ENCODE results near the gene LPCAT1.

The LPCAT1 gene

GRCh38 chr5:1532384-1532783 is 8.6 kb upstream of the LPCAT1 start:
- DNase-seq (ENCODE audit: low read depth), result no peak
- no peak for TF ChIP-seq CTCF (IDR thresholded peaks at IDR 0.05; ENCODE audit: low read length, missing control alignments)
- no peak overlapping the region for H3K4me3 ChIP-seq (replicated peaks; ENCODE audit: low read depth, low read length)

GRCh38 chr5:1529498-1529897 is 5.7 kb upstream of the LPCAT1 start:
- no peak overlapping the region for H3K4me3 ChIP-seq (replicated peaks; ENCODE audit: low read depth, low read length)
- TF ChIP-seq CTCF (IDR thresholded peaks at IDR 0.05; ENCODE audit: low read length, missing control alignments), result no peak
- no peak for DNase-seq (ENCODE audit: low read depth)

- no peak for TF ChIP-seq CTCF (IDR thresholded peaks at IDR 0.05; ENCODE audit: low read length, missing control alignments)
- H3K4me3 ChIP-seq (replicated peaks; ENCODE audit: low read depth, low read length), result no peak overlapping the region
- DNase-seq (ENCODE audit: low read depth), result no peak
These were observed 3.9 kb upstream of the LPCAT1 start for GRCh38 chr5:1527533-1528205.

GRCh38 chr5:1526681-1527131 is 2.9 kb upstream of the LPCAT1 start:
- DNase-seq (ENCODE audit: low read depth), result no peak
- TF ChIP-seq CTCF (IDR thresholded peaks at IDR 0.05; ENCODE audit: low read length, missing control alignments), result no peak

GRCh38 chr5:1526190-1526631 is 2.5 kb upstream of the LPCAT1 start:
- H3K4me3 ChIP-seq (replicated peaks; ENCODE audit: low read depth, low read length), result no peak overlapping the region
- DNase-seq (ENCODE audit: low read depth), result no peak
- no peak for TF ChIP-seq CTCF (IDR thresholded peaks at IDR 0.05; ENCODE audit: low read length, missing control alignments)

More at GRCh38 chr5:1526681-1527131, 2.9 kb upstream of the LPCAT1 start:
- H3K4me3 ChIP-seq (replicated peaks; ENCODE audit: low read depth, low read length), result no peak overlapping the region

- no peak for TF ChIP-seq CTCF (IDR thresholded peaks at IDR 0.05; ENCODE audit: low read length, missing control alignments)
- DNase-seq (ENCODE audit: low read depth), result no peak
- H3K4me3 ChIP-seq (replicated peaks; ENCODE audit: low read depth, low read length), result no peak overlapping the region
These were observed 1.9 kb upstream of the LPCAT1 start for GRCh38 chr5:1525624-1526189.
